ENCODE measurements around the gene PSMA7. TPM values are rescaled to one million over a fixed set of nuclear protein-coding genes. Genes with fewer than 3 reads are reported as not detected.

Gene PSMA7
- total RNA-seq, 1 experiment from 2014 or later = 332 TPM

GRCh38 chr20:62168061-62168460, 24.9 kb upstream of the PSMA7 start:
- no peaks in the 10 kb centered on the region for H3K27me3 ChIP-seq (ENCODE audit: insufficient read depth, low read length)
- no peak overlapping the region for H4K5ac ChIP-seq (ENCODE audit: insufficient read length, low read depth, low read length)
- no peak overlapping the region for H2AK5ac ChIP-seq (ENCODE audit: insufficient read length, low read length)
- H3K27ac ChIP-seq (ENCODE audit: insufficient read length, low read depth, low read length) = no peak overlapping the region
- H4K8ac ChIP-seq (replicated peaks; ENCODE audit: insufficient read length, low read depth, low read length) = no peak overlapping the region
- Mint-ChIP-seq H3K4me3 (no peak overlapping the region), H3K4me1 (no peaks in the 10 kb centered on the region), H3K27me3 (ENCODE audit: low read depth) (no peaks in the 10 kb centered on the region; the same call in 1 of the 2 replicates), H3K36me3 (ENCODE audit: insufficient read depth in 1 of 3, low read depth in 3 of 3) (peaks cover 18 to 48% (median 44%) of the 10 kb centered on the region in 3 experiments; a peak in 6 of 7 replicates), H3K9me3 (no peaks in the 10 kb centered on the region; a peak in 1 of 5 replicates), H3K27ac (no peak overlapping the region; a peak in 1 of 7 replicates)
- H2BK12ac ChIP-seq (ENCODE audit: insufficient read length, low read depth, low read length) = no peak overlapping the region
- no peak overlapping the region for H3T11ph ChIP-seq (ENCODE audit: low read length)
- no CpG with 5 or more reads among the region's 4 CpGs for WGBS (ENCODE audit: extremely low coverage, insufficient read length, low lambda C conversion rate)
- no peak overlapping the region for H3K14ac ChIP-seq (ENCODE audit: insufficient read depth, low read length)
- H3K4me2 ChIP-seq (ENCODE audit: insufficient read depth, insufficient read length, low read length) = no peak overlapping the region
- no peak for DNase-seq
- H2BK20ac ChIP-seq (ENCODE audit: low read depth, low read length, poor library complexity, severe bottlenecking) = no peak overlapping the region
- no peaks in the 10 kb centered on the region for H3K23me2 ChIP-seq (ENCODE audit: insufficient read length, low read depth, low read length, poor library complexity, severe bottlenecking)
- no peaks in the 10 kb centered on the region for H3K4me1 ChIP-seq (ENCODE audit: insufficient read depth, low read length)
- no peak overlapping the region for H3K23ac ChIP-seq (ENCODE audit: insufficient read length, low read depth, low read length)
- H3K79me1 ChIP-seq (ENCODE audit: insufficient read depth, low read depth, low read length, poor library complexity, severe bottlenecking) = no peaks in the 10 kb centered on the region
- no peak overlapping the region for H3K9ac ChIP-seq (ENCODE audit: extremely low read depth, insufficient read length, low read length)
- no peaks in the 10 kb centered on the region for H3K9me3 ChIP-seq (ENCODE audit: control insufficient read depth, low read depth, low read length)
- no peak overlapping the region for H2BK120ac ChIP-seq (ENCODE audit: low read depth, low read length, poor library complexity, severe bottlenecking)
- H2AFZ ChIP-seq (ENCODE audit: low read length) = no peak overlapping the region
- no peak overlapping the region for H3K18ac ChIP-seq (ENCODE audit: insufficient read length, low read depth, low read length)
- H2BK5ac ChIP-seq (ENCODE audit: insufficient read length, low read length) = no peak overlapping the region
- H4K20me1 ChIP-seq (ENCODE audit: control insufficient read depth, insufficient read depth, insufficient read length) = no peaks in the 10 kb centered on the region
- no peak overlapping the region for H3K4ac ChIP-seq (ENCODE audit: low read depth, low read length)
- no peak overlapping the region for H2BK15ac ChIP-seq (ENCODE audit: low read depth, low read length)
- no peak overlapping the region for H3K56ac ChIP-seq (ENCODE audit: insufficient read length, low read depth, low read length)
- H4K91ac ChIP-seq (ENCODE audit: insufficient read length, low read depth, low read length) = no peak overlapping the region
- H3K79me2 ChIP-seq (ENCODE audit: insufficient read depth, low read length) = no peaks in the 10 kb centered on the region
- TF ChIP-seq, protein P1, sequence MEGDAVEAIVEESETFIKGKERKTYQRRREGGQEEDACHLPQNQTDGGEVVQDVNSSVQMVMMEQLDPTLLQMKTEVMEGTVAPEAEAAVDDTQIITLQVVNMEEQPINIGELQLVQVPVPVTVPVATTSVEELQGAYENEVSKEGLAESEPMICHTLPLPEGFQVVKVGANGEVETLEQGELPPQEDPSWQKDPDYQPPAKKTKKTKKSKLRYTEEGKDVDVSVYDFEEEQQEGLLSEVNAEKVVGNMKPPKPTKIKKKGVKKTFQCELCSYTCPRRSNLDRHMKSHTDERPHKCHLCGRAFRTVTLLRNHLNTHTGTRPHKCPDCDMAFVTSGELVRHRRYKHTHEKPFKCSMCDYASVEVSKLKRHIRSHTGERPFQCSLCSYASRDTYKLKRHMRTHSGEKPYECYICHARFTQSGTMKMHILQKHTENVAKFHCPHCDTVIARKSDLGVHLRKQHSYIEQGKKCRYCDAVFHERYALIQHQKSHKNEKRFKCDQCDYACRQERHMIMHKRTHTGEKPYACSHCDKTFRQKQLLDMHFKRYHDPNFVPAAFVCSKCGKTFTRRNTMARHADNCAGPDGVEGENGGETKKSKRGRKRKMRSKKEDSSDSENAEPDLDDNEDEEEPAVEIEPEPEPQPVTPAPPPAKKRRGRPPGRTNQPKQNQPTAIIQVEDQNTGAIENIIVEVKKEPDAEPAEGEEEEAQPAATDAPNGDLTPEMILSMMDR (conservative IDR thresholded peaks at IDR 0.05) = no peak
